ENCODE results near the gene FGG.

- TF ChIP-seq CTCF (IDR thresholded peaks at IDR 0.05) (no peak), POLR2A (IDR thresholded peaks at IDR 0.05) (no peak)
These were observed 28.8 kb downstream of the FGG start for GRCh38 chr4:154583677-154584076.

Measured in esophagus squamous epithelium (tissue), 4 donors.